IMR-90 (cell line): ENCODE data around the gene NXPH1. TPM values are rescaled to one million over a fixed set of nuclear protein-coding genes. Genes with fewer than 3 reads are reported as not detected.

ENCODE experiments used
- ATAC-seq: fragments of 200-7000 bp; cut with Tn5 transposase; 2 replicates; pipeline ENCODE4 v1.9.1; 2020; ENCODE audit warnings: low read depth, mild to moderate bottlenecking, moderate library complexity
- BruUV-seq: library from RNA; stranded (reverse); fragments of 400-500 nt; replicated peaks from 2 replicates; lab custom pipeline; 2021; lab: Mats Ljungman, UMichigan
- CTCF ChIA-PET: fragments of 300-600 bp; formaldehyde crosslinking; extraction: SDS; loops from one replicate; lab custom pipeline; 2021; ENCODE audit warnings: antibody characterized with exemption; lab: Yijun Ruan, JAX
- POLR2A ChIA-PET: fragments of 300-600 bp; sonication (Branson Sonifier 250); formaldehyde crosslinking; loops from one replicate; lab custom pipeline; 2022; ENCODE audit warnings: antibody characterized with exemption; ENCODE audit not compliant: unreplicated experiment; lab: Charles Lee
- DNase-seq: peaks from one replicate; pipeline ENCODE4 v3.0.0; 2013
- H2AFZ ChIP-seq: replicated peaks from 2 replicates; pipeline ENCODE3; 2013; ENCODE audit warnings: low read length, mild to moderate bottlenecking; ENCODE audit not compliant: poor library complexity
- H2AK5ac ChIP-seq: 2 replicates; pipeline ENCODE4 v1.6.1; 2013; ENCODE audit warnings: low read depth, low read length, inconsistent platforms
- H2AK9ac ChIP-seq: replicated peaks from 2 replicates; pipeline ENCODE3; 2013; ENCODE audit warnings: mild to moderate bottlenecking, low read depth, low read length, moderate library complexity; ENCODE audit not compliant: poor library complexity
- H2BK120ac ChIP-seq: 2 replicates; pipeline ENCODE4 v1.6.1; 2013; ENCODE audit warnings: low read depth, low read length, inconsistent platforms
- H2BK15ac ChIP-seq: 3 replicates; pipeline ENCODE4 v1.6.1; 2013; ENCODE audit warnings: low read depth, low read length, inconsistent platforms
- H2BK20ac ChIP-seq: 2 replicates; pipeline ENCODE4 v1.6.1; 2013; ENCODE audit warnings: low read depth, mild to moderate bottlenecking, inconsistent platforms, low read length, moderate library complexity
- H2BK5ac ChIP-seq: 2 replicates; pipeline ENCODE4 v1.6.1; 2013; ENCODE audit warnings: mild to moderate bottlenecking, low read depth, low read length, inconsistent platforms; ENCODE audit not compliant: poor library complexity, severe bottlenecking
- H3K14ac ChIP-seq: replicated peaks from 2 replicates; pipeline ENCODE4 v1.6.1; 2013; ENCODE audit warnings: low read depth, low read length, inconsistent platforms
- H3K18ac ChIP-seq: 2 replicates; pipeline ENCODE4 v1.6.1; 2013; ENCODE audit warnings: low read depth, low read length, control low read depth
- H3K23ac ChIP-seq: 2 replicates; pipeline ENCODE4 v1.6.1; 2013; ENCODE audit warnings: low read depth, low read length, inconsistent platforms
- H3K27ac ChIP-seq: 2 replicates; pipeline ENCODE4 v1.5.1; 2013; ENCODE audit warnings: mild to moderate bottlenecking, control low read depth, low read length; ENCODE audit not compliant: insufficient read depth
- H3K27me3 ChIP-seq: 2 replicates; pipeline ENCODE4 v1.6.1; 2013; ENCODE audit warnings: low read length; ENCODE audit not compliant: control insufficient read depth, insufficient read depth
- H3K36me3 ChIP-seq: 2 replicates; pipeline ENCODE4 v1.6.1; 2013; ENCODE audit warnings: low read length, mixed read lengths; ENCODE audit not compliant: control insufficient read depth, insufficient read depth
- H3K4ac ChIP-seq: 2 replicates; pipeline ENCODE4 v1.6.1; 2013; ENCODE audit warnings: low read depth, low read length, inconsistent platforms
- H3K4me1 ChIP-seq: 2 replicates; pipeline ENCODE4 v1.6.1; 2013; ENCODE audit warnings: low read length, mixed read lengths; ENCODE audit not compliant: control insufficient read depth, insufficient read depth
- H3K4me2 ChIP-seq: 2 replicates; pipeline ENCODE4 v1.6.1; 2013; ENCODE audit warnings: low read depth, mild to moderate bottlenecking, control low read depth, low read length, moderate library complexity
- H3K4me3 ChIP-seq: 2 replicates; pipeline ENCODE4 v1.5.1; 2013; ENCODE audit warnings: low read depth, mild to moderate bottlenecking, control low read depth, low read length, moderate library complexity; ENCODE audit not compliant: insufficient read depth
- H3K56ac ChIP-seq: 2 replicates; pipeline ENCODE4 v1.6.1; 2013; ENCODE audit warnings: low read length, inconsistent platforms; ENCODE audit not compliant: insufficient read depth; ENCODE audit errors: extremely low read depth
- H3K79me1 ChIP-seq, 2 experiments: 2 replicates each; pipeline ENCODE4 v1.6.1; 2013; ENCODE audit warnings: low read length in 2 of 2, inconsistent platforms in 1 of 2, low read depth in 1 of 2
- H3K9ac ChIP-seq: 2 replicates; pipeline ENCODE4 v1.6.1; 2013; ENCODE audit warnings: low read depth, low read length, control low read depth
- H3K9me1 ChIP-seq: 2 replicates; pipeline ENCODE4 v1.6.1; 2013; ENCODE audit warnings: low read length, inconsistent platforms; ENCODE audit not compliant: insufficient read depth
- H3K9me3 ChIP-seq: 2 replicates; pipeline ENCODE4 v1.6.1; 2013; ENCODE audit warnings: low read length; ENCODE audit not compliant: control insufficient read depth, insufficient read depth
- H4K20me1 ChIP-seq: 2 replicates; pipeline ENCODE4 v1.6.1; 2013; ENCODE audit warnings: low read length, inconsistent platforms; ENCODE audit not compliant: insufficient read depth
- H4K5ac ChIP-seq: 2 replicates; pipeline ENCODE4 v1.6.1; 2013; ENCODE audit warnings: mild to moderate bottlenecking, low read depth, low read length, control low read depth
- H4K8ac ChIP-seq, 2 experiments: 2 replicates each; pipeline ENCODE4 v1.6.1; 2013; ENCODE audit warnings: low read depth in 2 of 2, low read length in 2 of 2, control low read depth in 1 of 2, inconsistent platforms in 1 of 2
- H4K91ac ChIP-seq: 2 replicates; pipeline ENCODE4 v1.6.1; 2013; ENCODE audit warnings: low read depth, low read length, inconsistent platforms; ENCODE audit not compliant: insufficient read depth
- BHLHE40 ChIP-seq: fragments of 150-350 bp; IDR thresholded peaks from 2 replicates; pipeline ENCODE4 v1.6.1; 2016; ENCODE audit warnings: mild to moderate bottlenecking, low read depth, low read length
- CHD1 ChIP-seq: IDR thresholded peaks from 2 replicates; pipeline ENCODE4 v1.6.1; 2012; ENCODE audit warnings: low read depth, low read length, improper control_type of control experiment
- FOS ChIP-seq: fragments of 150-350 bp; IDR thresholded peaks from 2 replicates; pipeline ENCODE4 v1.6.1; 2016; ENCODE audit warnings: low read depth, low read length
- MXI1 ChIP-seq: IDR thresholded peaks from 2 replicates; pipeline ENCODE4 v1.6.1; 2012; ENCODE audit warnings: low read depth, mild to moderate bottlenecking, low read length, moderate library complexity, borderline replicate concordance
- POLR2A ChIP-seq: IDR thresholded peaks from 2 replicates; pipeline ENCODE4 v1.6.1; 2012; ENCODE audit warnings: mild to moderate bottlenecking, low read depth, low read length
- RAD21 ChIP-seq: IDR thresholded peaks from 2 replicates; pipeline ENCODE4 v1.6.1; 2012; ENCODE audit warnings: low read length, improper control_type of control experiment
- RCOR1 ChIP-seq: IDR thresholded peaks from 2 replicates; pipeline ENCODE4 v1.6.1; 2012; ENCODE audit warnings: mild to moderate bottlenecking, low read length, improper control_type of control experiment; ENCODE audit not compliant: insufficient replicate concordance
- WGBS, 2 experiments: methylation state at CpG; one replicate each; pipeline versions ENCODE4 v1.1.5 to v1.1.7; 2013; ENCODE audit warnings: missing lambda C conversion rate in 2 of 2; ENCODE audit not compliant: insufficient read length in 1 of 2; ENCODE audit errors: extremely low coverage in 2 of 2; 5-methylcytosine and 5-hydroxymethylcytosine counted together
- dilution Hi-C: fragments of 300-500 bp; cut with HindIII; formaldehyde crosslinking; loops from one replicate; pipeline ENCODE4 v1.14.3; 2018; ENCODE audit warnings: low sequenced_read_pairs; ENCODE audit not compliant: unreplicated experiment
- in situ Hi-C: fragments of 300-500 bp; cut with MboI; formaldehyde crosslinking; loops from 3 replicates; pipeline ENCODE4 v1.14.3; 2019; ENCODE audit warnings: low sequenced_read_pairs, inconsistent platforms, mixed read lengths
- intact Hi-C: fragments of 100-400 bp; cut with micrococcal nuclease; formaldehyde crosslinking; loops from 2 replicates; pipeline ENCODE4 v1.10.0; 2022
- polyA plus RNA-seq, 3 experiments: library from polyadenylated mRNA; depleted of rRNA; stranded (reverse); fragments of >200 nt; gene quantifications; 2 replicates each; pipeline ENCODE4 v1.2.3, GENCODE V29; 2012; ENCODE audit warnings: low replicate concordance in 1 of 3
- total RNA-seq: library from RNA; depleted of rRNA; stranded (reverse); fragments of >200 nt; gene quantifications from 2 replicates; pipeline ENCODE4 v1.2.3, GENCODE V29; 2012
- TF ChIP-seq, protein P1 (sequence below): conservative IDR thresholded peaks from 2 replicates; pipeline ENCODE4 v1.5.1; 2012; ENCODE audit warnings: mild to moderate bottlenecking, low read depth, low read length, improper control_type of control experiment
- TF ChIP-seq, protein P2 (sequence below): fragments of 150-350 bp; IDR thresholded peaks from 2 replicates; pipeline ENCODE4 v1.6.1; 2017; ENCODE audit warnings: mild to moderate bottlenecking, antibody characterized with exemption, low read length, low read depth

The NXPH1 gene
- total and polyA plus RNA-seq, 2 of the 4 experiments (the other 2 are of a cell fraction), result not detected

DNA sequence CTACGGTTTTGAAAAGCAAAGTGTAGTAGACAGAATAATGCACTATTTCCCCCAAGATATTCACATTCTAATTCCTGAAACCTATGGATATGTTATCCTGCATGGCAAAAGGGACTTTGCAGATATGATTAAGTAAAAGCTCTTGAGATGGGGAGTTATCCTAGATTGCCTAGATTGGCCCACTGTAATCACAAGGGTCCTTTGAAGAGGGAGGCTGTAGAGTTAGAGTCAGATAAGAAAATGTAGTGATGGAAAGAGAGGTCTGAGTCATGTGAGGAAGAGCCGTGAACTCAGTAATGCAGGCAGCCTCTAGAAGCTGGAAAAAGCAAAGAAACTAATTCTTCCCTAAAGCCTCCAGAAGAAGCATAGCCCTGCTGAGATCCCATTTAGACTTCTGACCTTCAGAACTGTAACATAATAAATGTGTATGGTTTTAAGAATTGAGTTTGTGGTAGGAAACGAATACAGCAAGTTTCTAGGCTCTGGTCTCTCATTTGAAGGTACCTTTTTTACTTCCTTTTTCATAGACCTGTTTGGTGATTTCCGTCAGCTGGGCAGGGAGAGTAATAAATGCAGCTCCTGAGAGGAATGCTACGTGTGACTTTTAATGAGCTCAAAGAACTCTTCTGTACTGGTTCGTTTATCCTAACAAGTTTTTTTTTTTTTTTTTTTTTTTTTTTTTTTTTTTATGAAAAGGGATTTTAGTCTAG is 41.9 kb upstream of the NXPH1 start:
- Histone ChIP-seq H2AFZ (no peak overlapping the region), H3K9me1 (no peaks in the 10 kb centered on the region), H3K9me3 (peaks cover 18% of the 10 kb centered on the region), H3K4me1 (no peaks in the 10 kb centered on the region), H3K23ac (no peak overlapping the region), H4K5ac (no peak overlapping the region), H3K79me1 (no peaks in the 10 kb centered on the region), H3K56ac (no peak overlapping the region), H3K4me3 (no peak overlapping the region), H2BK20ac (no peak overlapping the region), H2BK15ac (no peak overlapping the region), H3K18ac (no peak overlapping the region), H3K4me2 (no peak overlapping the region), H3K9ac (no peak overlapping the region), H2BK5ac (no peak overlapping the region), H4K8ac (no peak overlapping the region), H2AK9ac (no peak overlapping the region), H3K27me3 (no peaks in the 10 kb centered on the region), H3K27ac (no peak overlapping the region), H3K14ac (no peak overlapping the region), H2BK120ac (no peak overlapping the region), H4K91ac (no peak overlapping the region), H3K4ac (no peak overlapping the region), H3K36me3 (no peaks in the 10 kb centered on the region), H2AK5ac (no peak overlapping the region), H4K20me1 (no peaks in the 10 kb centered on the region)
- no TSS peak for BruUV-seq
- TF ChIP-seq FOS (no peak), POLR2A (no peak), RAD21 (no peak), MXI1 (no peak), BHLHE40 (no peak), RCOR1 (no peak), CHD1 (no peak)
- TF ChIP-seq, protein P1, sequence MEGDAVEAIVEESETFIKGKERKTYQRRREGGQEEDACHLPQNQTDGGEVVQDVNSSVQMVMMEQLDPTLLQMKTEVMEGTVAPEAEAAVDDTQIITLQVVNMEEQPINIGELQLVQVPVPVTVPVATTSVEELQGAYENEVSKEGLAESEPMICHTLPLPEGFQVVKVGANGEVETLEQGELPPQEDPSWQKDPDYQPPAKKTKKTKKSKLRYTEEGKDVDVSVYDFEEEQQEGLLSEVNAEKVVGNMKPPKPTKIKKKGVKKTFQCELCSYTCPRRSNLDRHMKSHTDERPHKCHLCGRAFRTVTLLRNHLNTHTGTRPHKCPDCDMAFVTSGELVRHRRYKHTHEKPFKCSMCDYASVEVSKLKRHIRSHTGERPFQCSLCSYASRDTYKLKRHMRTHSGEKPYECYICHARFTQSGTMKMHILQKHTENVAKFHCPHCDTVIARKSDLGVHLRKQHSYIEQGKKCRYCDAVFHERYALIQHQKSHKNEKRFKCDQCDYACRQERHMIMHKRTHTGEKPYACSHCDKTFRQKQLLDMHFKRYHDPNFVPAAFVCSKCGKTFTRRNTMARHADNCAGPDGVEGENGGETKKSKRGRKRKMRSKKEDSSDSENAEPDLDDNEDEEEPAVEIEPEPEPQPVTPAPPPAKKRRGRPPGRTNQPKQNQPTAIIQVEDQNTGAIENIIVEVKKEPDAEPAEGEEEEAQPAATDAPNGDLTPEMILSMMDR, result no peak
- TF ChIP-seq, protein P2, sequence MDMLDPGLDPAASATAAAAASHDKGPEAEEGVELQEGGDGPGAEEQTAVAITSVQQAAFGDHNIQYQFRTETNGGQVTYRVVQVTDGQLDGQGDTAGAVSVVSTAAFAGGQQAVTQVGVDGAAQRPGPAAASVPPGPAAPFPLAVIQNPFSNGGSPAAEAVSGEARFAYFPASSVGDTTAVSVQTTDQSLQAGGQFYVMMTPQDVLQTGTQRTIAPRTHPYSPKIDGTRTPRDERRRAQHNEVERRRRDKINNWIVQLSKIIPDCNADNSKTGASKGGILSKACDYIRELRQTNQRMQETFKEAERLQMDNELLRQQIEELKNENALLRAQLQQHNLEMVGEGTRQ, result no peak
- dilution Hi-C loops, result no loop called here
- in situ Hi-C loops, result no loop called here
- ATAC-seq (no peak), DNase-seq (no peak)
- ChIA-PET CTCF (no interaction called here), POLR2A (no interaction called here)
- intact Hi-C loops, result no loop called here
- no CpG with 5 or more reads among the region's 6 CpGs for WGBS, 2 experiments
